Prostate gland (tissue), 2 donors: ENCODE measurements around the gene ERP44. TPM values are rescaled to one million over a fixed set of nuclear protein-coding genes. Genes with fewer than 3 reads are reported as not detected.

Experiments used
- DNase-seq: peaks from one replicate; pipeline ENCODE4 v3.0.0-alpha.2; 2019; ENCODE audit warnings: low spot score
- H3K27ac ChIP-seq, 2 donors: fragments of 200-600 bp; sonication (generic); 2 replicates each; pipeline ENCODE4 v1.5.1; 2017 to 2019
- H3K27me3 ChIP-seq: fragments of 200-600 bp; sonication (generic); replicated peaks from 2 replicates; pipeline ENCODE4 v1.5.1; 2019; ENCODE audit not compliant: insufficient read depth
- H3K36me3 ChIP-seq, 2 donors: fragments of 200-600 bp; sonication (generic); 1 replicate in 1 of 2; 2 replicates in 1 of 2; pipeline versions ENCODE4 v1.5.1 to v1.8.1; 2017 to 2019
- H3K4me1 ChIP-seq: fragments of 200-600 bp; sonication (generic); replicated peaks from 2 replicates; pipeline ENCODE4 v1.5.1; 2019
- H3K4me3 ChIP-seq, 2 donors: fragments of 200-600 bp; sonication (generic); 2 replicates each; pipeline ENCODE4 v1.5.1; 2017 to 2019
- H3K9me3 ChIP-seq: fragments of 200-600 bp; sonication (generic); 2 replicates; pipeline ENCODE4 v1.5.1; 2017
- CTCF ChIP-seq, 4 experiments: fragments of 200-600 bp in 2 of 4; fragments of 450-650 bp in 2 of 4; sonication (generic) in 2 of 4; IDR thresholded peaks; 1 replicate in 3 of 4; 2 replicates in 1 of 4; pipeline ENCODE4 v1.5.1; 2016 to 2019; ENCODE audit warnings: antibody characterized with exemption in 4 of 4, mild to moderate bottlenecking in 2 of 4, moderate library complexity in 2 of 4
- POLR2A ChIP-seq: fragments of 450-650 bp; IDR thresholded peaks from one replicate; pipeline ENCODE4 v1.6.1; 2016; ENCODE audit warnings: antibody characterized with exemption, mild to moderate bottlenecking
- POLR2AphosphoS5 ChIP-seq: sonication (generic); formaldehyde crosslinking; IDR thresholded peaks from one replicate; pipeline ENCODE4 v1.6.1; 2017; ENCODE audit warnings: antibody characterized with exemption
- WGBS: methylation state at CpG from one replicate; pipeline ENCODE4 v1.1.5; 2018; 5-methylcytosine and 5-hydroxymethylcytosine counted together
- intact Hi-C: fragments of 100-400 bp; cut with DNase I; formaldehyde crosslinking; loops from one replicate; pipeline ENCODE4 v1.14.2; 2022
- total RNA-seq, 2 donors: library from RNA; depleted of rRNA; stranded (reverse); fragments of >200 nt; gene quantifications; one replicate each; pipeline ENCODE4 v1.1.0, GENCODE V29; 2016

The ERP44 gene
- total RNA-seq, 2 donors from 2014 or later: 16.6 to 20.6 TPM

- TF ChIP-seq POLR2A: no peak
- no peak for TF ChIP-seq POLR2AphosphoS5
- no peak for TF ChIP-seq CTCF (IDR thresholded peaks at IDR 0.05)
- no peak overlapping the region for H3K27ac ChIP-seq
- no peaks in the 10 kb centered on the region for H3K9me3 ChIP-seq
- H3K4me3 ChIP-seq: no peak overlapping the region
- H3K36me3 ChIP-seq: no peaks in the 10 kb centered on the region
- H3K27me3 ChIP-seq: no peaks in the 10 kb centered on the region
- no peaks in the 10 kb centered on the region for H3K4me1 ChIP-seq
- WGBS: 93% methylated on average over 3 of the region's 3 CpGs
- no peak for DNase-seq
- intact Hi-C loops: no loop called here
Measured at GRCh38 chr9:100033877-100034551, 64.8 kb downstream of the ERP44 start.

GRCh38 chr9:100030548-100030947 lies 68.3 kb downstream of the ERP44 start:
- no peak overlapping the region for H3K4me3 ChIP-seq
- no peaks in the 10 kb centered on the region for H3K27me3 ChIP-seq
- intact Hi-C loops: no loop called here
- no peaks in the 10 kb centered on the region for H3K4me1 ChIP-seq
- no peak overlapping the region for H3K27ac ChIP-seq
- no peak for DNase-seq
- no peaks in the 10 kb centered on the region for H3K9me3 ChIP-seq
- no peaks in the 10 kb centered on the region for H3K36me3 ChIP-seq
- TF ChIP-seq POLR2AphosphoS5 (no peak), POLR2A (no peak), CTCF (IDR thresholded peaks at IDR 0.05) (no peak)
- 92% methylated on average over 2 of the region's 2 CpGs for WGBS

GRCh38 chr9:100029251-100029650 lies 69.5 kb downstream of the ERP44 start:
- intact Hi-C loops: loop anchor here (5.0 to 10.0 kb wide), 4 partner anchors 193 to 764 kb away; no protein-coding TSS in a partner anchor
- H3K4me3 ChIP-seq: no peak overlapping the region
- H3K27me3 ChIP-seq: no peaks in the 10 kb centered on the region
- TF ChIP-seq POLR2A (no peak), CTCF (IDR thresholded peaks at IDR 0.05) (no peak), POLR2AphosphoS5 (no peak)
- WGBS: 90% methylated on average over 3 of the region's 3 CpGs
- no peaks in the 10 kb centered on the region for H3K9me3 ChIP-seq
- H3K4me1 ChIP-seq: no peaks in the 10 kb centered on the region
- H3K36me3 ChIP-seq: no peaks in the 10 kb centered on the region
- H3K27ac ChIP-seq: no peak overlapping the region
- DNase-seq: no peak

- DNase-seq: peak; percentile 49
- WGBS: 78% methylated on average over 2 of the region's 2 CpGs
- H3K9me3 ChIP-seq: no peaks in the 10 kb centered on the region
- H3K4me1 ChIP-seq: no peaks in the 10 kb centered on the region
- H3K27me3 ChIP-seq: no peaks in the 10 kb centered on the region
- H3K36me3 ChIP-seq: no peaks in the 10 kb centered on the region
- no peak overlapping the region for H3K27ac ChIP-seq
- H3K4me3 ChIP-seq: no peak overlapping the region
- TF ChIP-seq CTCF (IDR thresholded peaks at IDR 0.05): peak; percentile 24 to 78 (median 66)
- no peak for TF ChIP-seq POLR2A
- intact Hi-C loops: loop anchor here (5.0 to 10.0 kb wide), 4 partner anchors 194 to 763 kb away; no protein-coding TSS in a partner anchor
Measured at GRCh38 chr9:100028201-100028784, 70.5 kb downstream of the ERP44 start.

- TF ChIP-seq POLR2AphosphoS5: no peak
- no peak for TF ChIP-seq POLR2A
- TF ChIP-seq CTCF (IDR thresholded peaks at IDR 0.05): no peak
- Histone ChIP-seq H3K4me1 (no peaks in the 10 kb centered on the region), H3K27ac (no peak overlapping the region), H3K4me3 (no peak overlapping the region), H3K36me3 (no peaks in the 10 kb centered on the region), H3K27me3 (no peaks in the 10 kb centered on the region), H3K9me3 (no peaks in the 10 kb centered on the region)
- WGBS: 80% methylated on average over 2 of the region's 2 CpGs
- no peak for DNase-seq
- intact Hi-C loops: loop anchor here (5.0 to 10.0 kb wide), 4 partner anchors 195 to 763 kb away; no protein-coding TSS in a partner anchor
Measured at GRCh38 chr9:100027543-100027942, 71.3 kb downstream of the ERP44 start.
